ENCODE measurements around the gene CBR1.

CBR1 gene

GRCh38 chr21:36104317-36105300, 34.8 kb downstream of the CBR1 start:
- in situ Hi-C loops (cut with MboI; ENCODE audit: low pct_unique_long_range_greater_than_20kb, low sequenced_read_pairs): no loop called here
- peak; percentile 47 for DNase-seq

GRCh38 chr21:36105327-36105842, 35.6 kb downstream of the CBR1 start:
- in situ Hi-C loops (cut with MboI; ENCODE audit: low pct_unique_long_range_greater_than_20kb, low sequenced_read_pairs): no loop called here
- no peak for DNase-seq

GRCh38 chr21:36109868-36110267, 40.0 kb downstream of the CBR1 start:
- in situ Hi-C loops (cut with MboI; ENCODE audit: low pct_unique_long_range_greater_than_20kb, low sequenced_read_pairs): no loop called here
- DNase-seq: no peak

GRCh38 chr21:36111238-36111637, 41.4 kb downstream of the CBR1 start:
- in situ Hi-C loops (cut with MboI; ENCODE audit: low pct_unique_long_range_greater_than_20kb, low sequenced_read_pairs): no loop called here
- DNase-seq: no peak

- no peak for DNase-seq
- in situ Hi-C loops (cut with MboI; ENCODE audit: low pct_unique_long_range_greater_than_20kb, low sequenced_read_pairs): no loop called here
Observed at GRCh38 chr21:36113647-36114428, 44.0 kb downstream of the CBR1 start.

GRCh38 chr21:36115138-36115730, 45.4 kb downstream of the CBR1 start:
- in situ Hi-C loops (cut with MboI; ENCODE audit: low pct_unique_long_range_greater_than_20kb, low sequenced_read_pairs): no loop called here
- no peak for DNase-seq

GRCh38 chr21:36117286-36117741, 47.5 kb downstream of the CBR1 start:
- in situ Hi-C loops (cut with MboI; ENCODE audit: low pct_unique_long_range_greater_than_20kb, low sequenced_read_pairs): no loop called here
- DNase-seq: no peak

GRCh38 chr21:36120304-36120888, 50.6 kb downstream of the CBR1 start:
- DNase-seq: no peak
- in situ Hi-C loops (cut with MboI; ENCODE audit: low pct_unique_long_range_greater_than_20kb, low sequenced_read_pairs): no loop called here
